ENCODE measurements around the gene GHR. TPM values are rescaled to one million over a fixed set of nuclear protein-coding genes. Genes with fewer than 3 reads are reported as not detected.

The GHR gene
- polyA plus RNA-seq, 1 donor, result 10.5 TPM

GRCh38 chr5:42399702-42400101 is 23.5 kb upstream of the GHR start:
- Histone ChIP-seq H3K4me1 (ENCODE audit: control insufficient read depth, insufficient read depth, low read length) (no peaks in the 10 kb centered on the region), H3K27ac (ENCODE audit: low read length) (no peak overlapping the region), H3K9me3 (ENCODE audit: control insufficient read depth, low read depth, low read length) (no peaks in the 10 kb centered on the region), H3K4me3 (ENCODE audit: low read length) (no peak overlapping the region), H3K36me3 (ENCODE audit: control insufficient read depth, insufficient read depth, low read length) (no peaks in the 10 kb centered on the region), H3K27me3 (ENCODE audit: control insufficient read depth, insufficient read depth, low read length) (no peaks in the 10 kb centered on the region)
- DNase-seq, result no peak
- WGBS (ENCODE audit: insufficient coverage, low lambda C conversion rate), result no CpG with 5 or more reads among the region's 2 CpGs

GRCh38 chr5:42400474-42400873 is 22.8 kb upstream of the GHR start:
- Histone ChIP-seq H3K36me3 (ENCODE audit: control insufficient read depth, insufficient read depth, low read length) (no peaks in the 10 kb centered on the region), H3K27me3 (ENCODE audit: control insufficient read depth, insufficient read depth, low read length) (no peaks in the 10 kb centered on the region), H3K9me3 (ENCODE audit: control insufficient read depth, low read depth, low read length) (no peaks in the 10 kb centered on the region), H3K4me1 (ENCODE audit: control insufficient read depth, insufficient read depth, low read length) (no peaks in the 10 kb centered on the region), H3K27ac (ENCODE audit: low read length) (no peak overlapping the region), H3K4me3 (ENCODE audit: low read length) (no peak overlapping the region)
- 100% methylated on average over 3 of the region's 3 CpGs for WGBS (ENCODE audit: insufficient coverage, low lambda C conversion rate)
- DNase-seq, result no peak

- no peaks in the 10 kb centered on the region for H3K36me3 ChIP-seq (ENCODE audit: control insufficient read depth, insufficient read depth, low read length)
- no peaks in the 10 kb centered on the region for H3K27me3 ChIP-seq (ENCODE audit: control insufficient read depth, insufficient read depth, low read length)
- no peaks in the 10 kb centered on the region for H3K9me3 ChIP-seq (ENCODE audit: control insufficient read depth, low read depth, low read length)
- no peak overlapping the region for H3K27ac ChIP-seq (ENCODE audit: low read length)
- no peak for DNase-seq
- H3K4me1 ChIP-seq (ENCODE audit: control insufficient read depth, insufficient read depth, low read length), result no peaks in the 10 kb centered on the region
- no CpG with 5 or more reads among the region's 2 CpGs for WGBS (ENCODE audit: insufficient coverage, low lambda C conversion rate)
- no peak overlapping the region for H3K4me3 ChIP-seq (ENCODE audit: low read length)
These were observed 20.0 kb upstream of the GHR start for GRCh38 chr5:42403236-42403635.

GRCh38 chr5:42404366-42404765 is 18.9 kb upstream of the GHR start:
- no peak overlapping the region for H3K4me3 ChIP-seq (ENCODE audit: low read length)
- H3K27me3 ChIP-seq (ENCODE audit: control insufficient read depth, insufficient read depth, low read length), result no peaks in the 10 kb centered on the region
- no peak overlapping the region for H3K27ac ChIP-seq (ENCODE audit: low read length)
- H3K36me3 ChIP-seq (ENCODE audit: control insufficient read depth, insufficient read depth, low read length), result no peaks in the 10 kb centered on the region
- no peaks in the 10 kb centered on the region for H3K9me3 ChIP-seq (ENCODE audit: control insufficient read depth, low read depth, low read length)
- no peaks in the 10 kb centered on the region for H3K4me1 ChIP-seq (ENCODE audit: control insufficient read depth, insufficient read depth, low read length)
- DNase-seq, result no peak
- WGBS (ENCODE audit: insufficient coverage, low lambda C conversion rate), result no CpG with 5 or more reads among the region's 2 CpGs

- H3K4me1 ChIP-seq (ENCODE audit: control insufficient read depth, insufficient read depth, low read length), result no peaks in the 10 kb centered on the region
- H3K27me3 ChIP-seq (ENCODE audit: control insufficient read depth, insufficient read depth, low read length), result no peaks in the 10 kb centered on the region
- WGBS (ENCODE audit: insufficient coverage, low lambda C conversion rate), result no CpG with 5 or more reads among the region's 1 CpG
- DNase-seq, result no peak
- H3K36me3 ChIP-seq (ENCODE audit: control insufficient read depth, insufficient read depth, low read length), result no peaks in the 10 kb centered on the region
- no peak overlapping the region for H3K4me3 ChIP-seq (ENCODE audit: low read length)
- no peak overlapping the region for H3K27ac ChIP-seq (ENCODE audit: low read length)
- H3K9me3 ChIP-seq (ENCODE audit: control insufficient read depth, low read depth, low read length), result no peaks in the 10 kb centered on the region
These were observed 3.9 kb upstream of the GHR start for GRCh38 chr5:42419294-42419693.

- H3K4me3 ChIP-seq (ENCODE audit: low read length), result peak overlapping the region; percentile 66
- H3K36me3 ChIP-seq (ENCODE audit: control insufficient read depth, insufficient read depth, low read length), result no peaks in the 10 kb centered on the region
- no peak for DNase-seq
- H3K4me1 ChIP-seq (ENCODE audit: control insufficient read depth, insufficient read depth, low read length), result peaks cover 3% of the 10 kb centered on the region
- no peaks in the 10 kb centered on the region for H3K9me3 ChIP-seq (ENCODE audit: control insufficient read depth, low read depth, low read length)
- 60% methylated on average over 1 of the region's 7 CpGs for WGBS (ENCODE audit: insufficient coverage, low lambda C conversion rate)
- no peaks in the 10 kb centered on the region for H3K27me3 ChIP-seq (ENCODE audit: control insufficient read depth, insufficient read depth, low read length)
- peak overlapping the region; percentile 35 for H3K27ac ChIP-seq (ENCODE audit: low read length)
These were observed 471 bp upstream of the GHR start for GRCh38 chr5:42422656-42423280.

GRCh38 chr5:42426016-42426415 is 2.8 kb downstream of the GHR start:
- Histone ChIP-seq H3K4me1 (ENCODE audit: control insufficient read depth, insufficient read depth, low read length) (peaks cover 3% of the 10 kb centered on the region), H3K9me3 (ENCODE audit: control insufficient read depth, low read depth, low read length) (no peaks in the 10 kb centered on the region), H3K4me3 (ENCODE audit: low read length) (no peak overlapping the region), H3K27ac (ENCODE audit: low read length) (no peak overlapping the region), H3K36me3 (ENCODE audit: control insufficient read depth, insufficient read depth, low read length) (no peaks in the 10 kb centered on the region), H3K27me3 (ENCODE audit: control insufficient read depth, insufficient read depth, low read length) (no peaks in the 10 kb centered on the region)
- 83% methylated on average over 1 of the region's 3 CpGs for WGBS (ENCODE audit: insufficient coverage, low lambda C conversion rate)
- DNase-seq, result peak in 1 of 2 donors; percentile 19

- WGBS (ENCODE audit: insufficient coverage, low lambda C conversion rate), result no CpG with 5 or more reads among the region's 1 CpG
- Histone ChIP-seq H3K36me3 (ENCODE audit: control insufficient read depth, insufficient read depth, low read length) (no peaks in the 10 kb centered on the region), H3K4me3 (ENCODE audit: low read length) (no peak overlapping the region), H3K27me3 (ENCODE audit: control insufficient read depth, insufficient read depth, low read length) (no peaks in the 10 kb centered on the region), H3K27ac (ENCODE audit: low read length) (no peak overlapping the region), H3K4me1 (ENCODE audit: control insufficient read depth, insufficient read depth, low read length) (peaks cover 3% of the 10 kb centered on the region), H3K9me3 (ENCODE audit: control insufficient read depth, low read depth, low read length) (no peaks in the 10 kb centered on the region)
- DNase-seq, result no peak
These were observed 6.5 kb downstream of the GHR start for GRCh38 chr5:42429694-42430093.

- no peaks in the 10 kb centered on the region for H3K27me3 ChIP-seq (ENCODE audit: control insufficient read depth, insufficient read depth, low read length)
- DNase-seq, result no peak
- H3K36me3 ChIP-seq (ENCODE audit: control insufficient read depth, insufficient read depth, low read length), result no peaks in the 10 kb centered on the region
- H3K27ac ChIP-seq (ENCODE audit: low read length), result no peak overlapping the region
- H3K4me3 ChIP-seq (ENCODE audit: low read length), result no peak overlapping the region
- H3K4me1 ChIP-seq (ENCODE audit: control insufficient read depth, insufficient read depth, low read length), result peaks cover 9% of the 10 kb centered on the region
- no peaks in the 10 kb centered on the region for H3K9me3 ChIP-seq (ENCODE audit: control insufficient read depth, low read depth, low read length)
These were observed 10.9 kb downstream of the GHR start for GRCh38 chr5:42434047-42434724.

GRCh38 chr5:42436051-42436450 is 12.8 kb downstream of the GHR start:
- Histone ChIP-seq H3K27ac (ENCODE audit: low read length) (no peak overlapping the region), H3K4me3 (ENCODE audit: low read length) (no peak overlapping the region), H3K4me1 (ENCODE audit: control insufficient read depth, insufficient read depth, low read length) (peaks cover 14% of the 10 kb centered on the region), H3K9me3 (ENCODE audit: control insufficient read depth, low read depth, low read length) (no peaks in the 10 kb centered on the region), H3K27me3 (ENCODE audit: control insufficient read depth, insufficient read depth, low read length) (no peaks in the 10 kb centered on the region), H3K36me3 (ENCODE audit: control insufficient read depth, insufficient read depth, low read length) (no peaks in the 10 kb centered on the region)
- no peak for DNase-seq
